AG09309 (cell line): Measurements from ENCODE around the gene VIPR2.
"Not testable (repeated sequence)": the region's sequence is repeated elsewhere in the genome, so short reads cannot be mapped to it uniquely, and the experiment has no call there.

Source experiments
- DNase-seq: peaks from one replicate; pipeline ENCODE4 v3.0.0-alpha.2; 2010; ENCODE audit warnings: low read depth
- H3K4me3 ChIP-seq: 2 replicates; pipeline ENCODE4 v1.5.1; 2011; ENCODE audit warnings: mild to moderate bottlenecking, low read depth, low read length, moderate library complexity; ENCODE audit not compliant: control insufficient read depth
- TF ChIP-seq, protein P1 (sequence below): IDR thresholded peaks from 2 replicates; pipeline ENCODE4 v1.5.1; 2011; ENCODE audit warnings: mild to moderate bottlenecking, low read depth, low read length, inconsistent platforms; ENCODE audit not compliant: insufficient read depth, control insufficient read depth; ENCODE audit errors: missing control alignments

The VIPR2 gene

GRCh38 chr7:159005618-159006017, 139.0 kb downstream of the VIPR2 start:
- TF ChIP-seq, protein P1, sequence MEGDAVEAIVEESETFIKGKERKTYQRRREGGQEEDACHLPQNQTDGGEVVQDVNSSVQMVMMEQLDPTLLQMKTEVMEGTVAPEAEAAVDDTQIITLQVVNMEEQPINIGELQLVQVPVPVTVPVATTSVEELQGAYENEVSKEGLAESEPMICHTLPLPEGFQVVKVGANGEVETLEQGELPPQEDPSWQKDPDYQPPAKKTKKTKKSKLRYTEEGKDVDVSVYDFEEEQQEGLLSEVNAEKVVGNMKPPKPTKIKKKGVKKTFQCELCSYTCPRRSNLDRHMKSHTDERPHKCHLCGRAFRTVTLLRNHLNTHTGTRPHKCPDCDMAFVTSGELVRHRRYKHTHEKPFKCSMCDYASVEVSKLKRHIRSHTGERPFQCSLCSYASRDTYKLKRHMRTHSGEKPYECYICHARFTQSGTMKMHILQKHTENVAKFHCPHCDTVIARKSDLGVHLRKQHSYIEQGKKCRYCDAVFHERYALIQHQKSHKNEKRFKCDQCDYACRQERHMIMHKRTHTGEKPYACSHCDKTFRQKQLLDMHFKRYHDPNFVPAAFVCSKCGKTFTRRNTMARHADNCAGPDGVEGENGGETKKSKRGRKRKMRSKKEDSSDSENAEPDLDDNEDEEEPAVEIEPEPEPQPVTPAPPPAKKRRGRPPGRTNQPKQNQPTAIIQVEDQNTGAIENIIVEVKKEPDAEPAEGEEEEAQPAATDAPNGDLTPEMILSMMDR: no peak
- H3K4me3 ChIP-seq: no peak overlapping the region
- DNase-seq: no peak

DNA sequence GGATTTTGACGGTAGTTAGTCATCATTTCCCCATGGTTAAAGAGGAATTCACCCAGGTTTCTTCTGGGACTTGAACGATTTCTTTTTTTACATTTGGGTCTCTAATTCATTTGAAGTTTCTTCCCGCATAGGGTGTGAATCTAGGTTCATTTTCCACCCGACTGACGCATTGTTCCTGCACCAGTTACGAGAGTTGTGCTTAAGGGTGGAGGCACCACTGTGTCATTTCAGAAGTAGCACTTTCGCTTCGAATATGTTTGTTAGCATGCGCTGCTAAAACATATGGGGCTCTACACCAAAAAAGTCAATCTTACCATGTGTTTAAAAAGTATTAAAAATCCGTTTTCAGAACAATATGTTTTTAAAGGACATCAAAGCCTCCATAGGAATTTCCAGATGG, 140.3 kb downstream of the VIPR2 start:
- H3K4me3 ChIP-seq: no peak overlapping the region
- TF ChIP-seq, protein P1: no peak
- no peak for DNase-seq

- TF ChIP-seq, protein P1: no peak
- no peak overlapping the region for H3K4me3 ChIP-seq
- no peak for DNase-seq
Measured at GRCh38 chr7:159001811-159002210, 142.9 kb downstream of the VIPR2 start.

GRCh38 chr7:159000859-159001435, 143.7 kb downstream of the VIPR2 start:
- DNase-seq: no peak
- TF ChIP-seq, protein P1: no peak
- H3K4me3 ChIP-seq: no peak overlapping the region

DNA sequence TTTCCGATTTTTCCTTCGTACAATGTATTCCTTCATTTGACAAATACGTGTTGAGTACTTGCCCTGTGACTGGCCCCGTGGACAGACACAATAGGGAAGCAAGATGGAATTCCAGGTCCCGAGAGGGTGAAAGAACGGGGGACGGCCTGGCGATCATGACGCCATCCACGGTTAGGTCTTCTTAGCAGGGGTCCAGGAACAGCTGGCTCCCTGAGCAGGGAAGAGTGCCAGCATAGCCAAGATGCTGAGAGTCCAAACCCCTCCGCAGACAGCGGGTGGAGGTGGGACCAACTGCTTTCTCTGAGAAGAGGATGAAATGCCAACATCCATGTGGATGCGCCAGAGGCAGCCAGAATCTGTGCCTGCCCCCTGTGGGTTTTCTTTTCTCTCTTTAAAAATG, 144.6 kb downstream of the VIPR2 start:
- no peak for DNase-seq
- H3K4me3 ChIP-seq: no peak overlapping the region
- TF ChIP-seq, protein P1: no peak

- no peak for DNase-seq
- TF ChIP-seq, protein P1: no peak
- H3K4me3 ChIP-seq: no peak overlapping the region
Measured at GRCh38 chr7:158999496-158999895, 145.2 kb downstream of the VIPR2 start.

DNA sequence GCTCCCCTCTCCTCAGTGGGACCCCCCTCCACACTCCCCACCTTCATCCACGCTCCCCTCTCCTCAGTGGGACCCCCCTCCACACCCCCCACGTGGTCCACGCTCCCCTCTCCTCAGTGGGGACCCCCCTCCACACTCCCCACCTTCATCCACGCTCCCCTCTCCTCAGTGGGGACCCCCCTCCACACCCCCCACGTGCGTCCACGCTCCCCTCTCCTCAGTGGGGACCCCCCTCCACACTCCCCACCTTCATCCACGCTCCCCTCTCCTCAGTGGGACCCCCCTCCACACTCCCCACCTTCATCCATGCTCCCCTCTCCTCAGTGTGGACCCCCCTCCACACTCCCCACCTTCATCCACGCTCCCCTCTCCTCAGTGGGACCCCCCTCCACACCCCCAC, 146.4 kb downstream of the VIPR2 start:
- DNase-seq, H3K4me3 ChIP-seq: not testable (repeated sequence)
